Mammary microvascular endothelial cell (primary cell): ENCODE results near the gene UGT1A3. TPM values are rescaled to one million over a fixed set of nuclear protein-coding genes. Genes with fewer than 3 reads are reported as not detected.

Source experiments
- total RNA-seq: library from RNA; depleted of rRNA; stranded (reverse); fragments of >200 nt; gene quantifications from 2 replicates; pipeline ENCODE4 v1.2.3, GENCODE V29; 2015

UGT1A3 gene
- not detected in 2 replicates for total RNA-seq

GRCh38 chr2:233728723-233729301, at the start of gene UGT1A3:
UGT1A3 (plus strand) TSS chr2:233729042; CDS start chr2:233729127, 85 bp downstream.

GRCh38 chr2:233681521-233682099, 47.2 kb upstream of the UGT1A3 start, which contains the start of gene UGT1A7:
UGT1A7 (plus strand) TSS chr2:233681901; CDS start chr2:233681938, 37 bp downstream.

DNA sequence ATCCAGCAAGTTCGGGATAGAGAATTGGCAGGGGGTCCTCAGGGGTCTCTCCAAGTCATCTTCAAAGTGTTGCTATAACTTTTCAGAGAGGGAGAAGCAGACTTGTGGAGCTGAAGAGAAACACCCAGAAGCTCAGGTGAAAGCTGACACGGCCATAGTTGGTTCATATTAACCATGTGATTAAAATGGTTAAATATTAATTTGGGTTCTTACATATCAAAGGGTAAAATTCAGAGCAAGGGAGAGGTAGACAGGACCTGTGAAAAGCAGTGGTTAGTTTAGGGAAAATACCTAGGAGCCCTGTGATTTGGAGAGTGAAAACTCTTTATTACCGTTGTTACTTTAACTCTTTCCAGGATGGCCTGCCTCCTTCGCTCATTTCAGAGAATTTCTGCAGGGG, 36.2 kb upstream of the UGT1A3 start, which contains the start of gene UGT1A6:
TSS of gene UGT1A6 (plus strand) at position 243 of the 400 bp plus-strand sequence. CDS start at position 358, 115 bp downstream.

DNA sequence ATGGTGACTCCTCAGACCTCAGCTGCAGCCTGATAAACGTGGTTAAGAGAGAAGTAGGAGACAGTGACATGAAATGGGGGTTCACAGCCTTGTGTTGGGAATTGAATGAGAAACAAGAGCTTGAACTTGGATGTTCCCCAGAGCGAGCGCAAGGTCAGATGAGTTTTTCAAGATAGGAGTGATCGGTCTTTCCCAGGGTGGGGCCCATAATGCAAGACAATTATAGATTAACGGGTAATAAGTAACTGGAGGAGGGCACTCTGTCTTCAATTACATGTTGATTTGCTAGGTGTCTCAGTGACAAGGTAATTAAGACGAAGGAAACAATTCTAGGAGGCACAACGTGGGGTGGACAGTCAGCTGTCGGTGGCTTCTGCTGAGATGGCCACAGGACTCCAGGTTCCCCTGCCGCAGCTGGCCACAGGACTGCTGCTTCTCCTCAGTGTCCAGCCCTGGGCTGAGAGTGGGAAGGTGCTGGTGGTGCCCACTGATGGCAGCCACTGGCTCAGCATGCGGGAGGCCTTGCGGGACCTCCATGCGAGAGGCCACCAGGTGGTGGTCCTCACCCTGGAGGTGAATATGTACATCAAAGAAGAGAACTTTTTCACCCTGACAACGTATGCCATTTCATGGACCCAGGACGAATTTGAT, 16.1 kb upstream of the UGT1A3 start, which contains the start of gene UGT1A5:
TSS of gene UGT1A5 (plus strand) at position 297 of the 651 bp plus-strand sequence. CDS start at position 382, 85 bp downstream.

GRCh38 chr2:233718552-233718951, 10.3 kb upstream of the UGT1A3 start, which contains the start of gene UGT1A4:
UGT1A4 (plus strand) TSS chr2:233718736; CDS start chr2:233718821, 85 bp downstream.

GRCh38 chr2:233760043-233760442, 31.2 kb downstream of the UGT1A3 start, which contains the start of gene UGT1A1:
UGT1A1 (plus strand) TSS chr2:233760270; CDS start chr2:233760288, 18 bp downstream.

GRCh38 chr2:233778030-233778429, 49.2 kb downstream of the UGT1A3 start, which contains the start of gene MROH2A:
MROH2A (plus strand) TSS chr2:233778330; CDS start chr2:233779359, 1,029 bp downstream.

Other genes with a start within 250 kb of the UGT1A3 start
- gene USP40, start 162.3 kb upstream of the UGT1A3 start, total RNA-seq, result 22.6 and 27.0 TPM in 2 replicates
- gene UGT1A8, start 111.4 kb upstream of the UGT1A3 start, total RNA-seq, result not detected in 2 replicates
- gene UGT1A10, start 92.6 kb upstream of the UGT1A3 start, total RNA-seq, result not detected in 2 replicates
- gene UGT1A9, start 57.1 kb upstream of the UGT1A3 start, total RNA-seq, result not detected in 2 replicates
- gene UGT1A7, start 47.1 kb upstream of the UGT1A3 start, total RNA-seq, result not detected in 2 replicates
- not detected in 2 replicates for gene UGT1A6, start 36.2 kb upstream of the UGT1A3 start, total RNA-seq
- gene UGT1A5, start 16.1 kb upstream of the UGT1A3 start, total RNA-seq, result not detected in 2 replicates
- not detected in 2 replicates for gene UGT1A4, start 10.3 kb upstream of the UGT1A3 start, total RNA-seq
- not detected in 2 replicates for gene UGT1A1, start 31.2 kb downstream of the UGT1A3 start, total RNA-seq
- gene MROH2A, start 49.3 kb downstream of the UGT1A3 start, total RNA-seq, result not detected in 2 replicates
- gene HJURP, start 125.5 kb downstream of the UGT1A3 start, total RNA-seq, result 22.8 and 22.9 TPM in 2 replicates
- gene TRPM8, start 188.3 kb downstream of the UGT1A3 start, total RNA-seq, result not detected in 2 replicates